ENCODE results near the gene DNAJC19.

DNA sequence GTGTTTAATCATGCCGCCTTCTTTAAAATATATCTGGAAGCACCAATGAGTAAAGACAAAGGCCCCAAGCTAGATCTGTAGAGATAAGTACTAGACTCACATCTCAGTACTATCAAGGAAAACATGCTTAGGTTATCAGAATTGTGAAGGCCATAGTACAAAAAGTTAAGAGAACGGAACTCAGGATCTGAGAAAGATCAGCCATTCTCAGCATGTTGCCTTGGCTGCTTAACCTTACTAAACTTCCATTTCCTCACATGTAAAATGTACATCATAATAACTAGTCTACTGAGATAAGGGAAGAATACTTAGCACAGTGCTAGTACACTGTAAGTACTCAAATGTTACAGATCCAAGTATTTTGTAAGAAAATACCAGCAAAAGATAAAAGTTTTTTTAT lies 7.6 kb downstream of the DNAJC19 start:
- TF ChIP-seq POLR2A (IDR thresholded peaks at IDR 0.05) = no peak
- TF ChIP-seq, protein P1, sequence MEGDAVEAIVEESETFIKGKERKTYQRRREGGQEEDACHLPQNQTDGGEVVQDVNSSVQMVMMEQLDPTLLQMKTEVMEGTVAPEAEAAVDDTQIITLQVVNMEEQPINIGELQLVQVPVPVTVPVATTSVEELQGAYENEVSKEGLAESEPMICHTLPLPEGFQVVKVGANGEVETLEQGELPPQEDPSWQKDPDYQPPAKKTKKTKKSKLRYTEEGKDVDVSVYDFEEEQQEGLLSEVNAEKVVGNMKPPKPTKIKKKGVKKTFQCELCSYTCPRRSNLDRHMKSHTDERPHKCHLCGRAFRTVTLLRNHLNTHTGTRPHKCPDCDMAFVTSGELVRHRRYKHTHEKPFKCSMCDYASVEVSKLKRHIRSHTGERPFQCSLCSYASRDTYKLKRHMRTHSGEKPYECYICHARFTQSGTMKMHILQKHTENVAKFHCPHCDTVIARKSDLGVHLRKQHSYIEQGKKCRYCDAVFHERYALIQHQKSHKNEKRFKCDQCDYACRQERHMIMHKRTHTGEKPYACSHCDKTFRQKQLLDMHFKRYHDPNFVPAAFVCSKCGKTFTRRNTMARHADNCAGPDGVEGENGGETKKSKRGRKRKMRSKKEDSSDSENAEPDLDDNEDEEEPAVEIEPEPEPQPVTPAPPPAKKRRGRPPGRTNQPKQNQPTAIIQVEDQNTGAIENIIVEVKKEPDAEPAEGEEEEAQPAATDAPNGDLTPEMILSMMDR (IDR thresholded peaks at IDR 0.05) = no peak
- no peak for TF ChIP-seq EP300 (IDR thresholded peaks at IDR 0.05)

Data from tibial nerve (tissue), 4 donors.